NOMO-1 treated with dmso at 0.1 percent for 144 hours (cell line): ENCODE results near the gene DNAH6.
A peak's percentile ranks its signal among the peaks of the same experiment; 100 is the strongest.
"Not testable (repeated sequence)": the region's sequence is repeated elsewhere in the genome, so short reads cannot be mapped to it uniquely, and the experiment has no call there.

Source experiments
- DNase-seq: peaks from one replicate; lab custom pipeline; 2025; ENCODE audit not compliant: unreplicated experiment; lab: John Stamatoyannopoulos, UW

The DNAH6 gene

GRCh38 chr2:84516234-84516986, at the start of gene DNAH6:
DNAH6 (plus strand) TSS chr2:84516498; CDS start chr2:84517827, 1,329 bp downstream.
- DNase-seq = peak; percentile 96

- no peak for DNase-seq
Measured at GRCh38 chr2:84467389-84467788, 48.9 kb upstream of the DNAH6 start.

GRCh38 chr2:84472423-84472822, 43.9 kb upstream of the DNAH6 start:
- not testable (repeated sequence) for DNase-seq

- DNase-seq = no peak
Measured at GRCh38 chr2:84472856-84473565, 43.3 kb upstream of the DNAH6 start.

- no peak for DNase-seq
Measured at GRCh38 chr2:84474176-84474575, 42.1 kb upstream of the DNAH6 start.

- no peak for DNase-seq
Measured at GRCh38 chr2:84477886-84478285, 38.4 kb upstream of the DNAH6 start.

- no peak for DNase-seq
Measured at GRCh38 chr2:84478867-84479266, 37.4 kb upstream of the DNAH6 start.

GRCh38 chr2:84481702-84482101, 34.6 kb upstream of the DNAH6 start:
- DNase-seq = no peak

- no peak for DNase-seq
Measured at GRCh38 chr2:84482603-84483002, 33.7 kb upstream of the DNAH6 start.

GRCh38 chr2:84483320-84483719, 33.0 kb upstream of the DNAH6 start:
- DNase-seq = no peak

GRCh38 chr2:84486441-84487115, 29.7 kb upstream of the DNAH6 start:
- no peak for DNase-seq

- DNase-seq = no peak
Measured at GRCh38 chr2:84487298-84487996, 28.9 kb upstream of the DNAH6 start.

- no peak for DNase-seq
Measured at GRCh38 chr2:84491256-84491655, 25.0 kb upstream of the DNAH6 start.

GRCh38 chr2:84491741-84492140, 24.6 kb upstream of the DNAH6 start:
- no peak for DNase-seq

GRCh38 chr2:84492571-84492970, 23.7 kb upstream of the DNAH6 start:
- no peak for DNase-seq

GRCh38 chr2:84493514-84493913, 22.8 kb upstream of the DNAH6 start:
- no peak for DNase-seq

- DNase-seq = no peak
Measured at GRCh38 chr2:84494070-84494469, 22.2 kb upstream of the DNAH6 start.

- DNase-seq = peak; percentile 17
Measured at GRCh38 chr2:84495539-84496146, 20.7 kb upstream of the DNAH6 start.

- no peak for DNase-seq
Measured at GRCh38 chr2:84496386-84496785, 19.9 kb upstream of the DNAH6 start.

- DNase-seq = no peak
Measured at GRCh38 chr2:84497285-84497684, 19.0 kb upstream of the DNAH6 start.
